HEK293 (cell line): Measurements from ENCODE around the gene VRK3.
A peak's percentile ranks its signal among the peaks of the same experiment; 100 is the strongest.

Source experiments
- GLIS1 ChIP-seq: fragments of 450-650 bp; formaldehyde crosslinking; IDR thresholded peaks from 2 replicates; pipeline ENCODE4 v1.5.1; 2016; ENCODE audit warnings: missing biosample characterization, missing genetic modification characterization
- HOXC10 ChIP-seq: sonication (generic); formaldehyde crosslinking; IDR thresholded peaks from 2 replicates; pipeline ENCODE4 v1.8.1; 2023; ENCODE audit warnings: mild to moderate bottlenecking, missing genetic modification reagents
- IKZF3 ChIP-seq: fragments of 450-650 bp; IDR thresholded peaks from 2 replicates; pipeline ENCODE4 v1.5.0; 2018; ENCODE audit warnings: missing biosample characterization, mild to moderate bottlenecking, missing genetic modification characterization, moderate library complexity
- KLF7 ChIP-seq: fragments of 450-650 bp; formaldehyde crosslinking; IDR thresholded peaks from 2 replicates; pipeline ENCODE4 v1.5.1; 2016; ENCODE audit warnings: missing biosample characterization, missing genetic modification characterization, borderline replicate concordance
- PRDM1 ChIP-seq: fragments of 450-650 bp; formaldehyde crosslinking; IDR thresholded peaks from 2 replicates; pipeline ENCODE4; 2016; ENCODE audit warnings: missing biosample characterization, missing genetic modification characterization
- SCRT1 ChIP-seq: fragments of 450-650 bp; formaldehyde crosslinking; IDR thresholded peaks from 2 replicates; pipeline ENCODE4 v1.5.1; 2016; ENCODE audit warnings: missing biosample characterization, missing genetic modification characterization, borderline replicate concordance
- SCRT2 ChIP-seq: fragments of 450-650 bp; formaldehyde crosslinking; IDR thresholded peaks from 2 replicates; pipeline ENCODE4 v1.5.1; 2016; ENCODE audit warnings: missing biosample characterization, missing genetic modification characterization
- TRIM28 ChIP-seq: IDR thresholded peaks from 2 replicates; pipeline ENCODE4 v1.6.1; 2011; ENCODE audit warnings: low read length, control low read depth, borderline replicate concordance
- YY2 ChIP-seq: fragments of 450-650 bp; formaldehyde crosslinking; IDR thresholded peaks from 2 replicates; pipeline ENCODE4 v1.5.1; 2016; ENCODE audit warnings: missing biosample characterization, missing genetic modification characterization
- ZBTB26 ChIP-seq: fragments of 450-650 bp; formaldehyde crosslinking; optimal IDR thresholded peaks from 2 replicates; pipeline ENCODE3; 2016; ENCODE audit warnings: missing biosample characterization, mild to moderate bottlenecking, missing genetic modification characterization
- ZEB2 ChIP-seq: fragments of 450-650 bp; formaldehyde crosslinking; IDR thresholded peaks from 2 replicates; pipeline ENCODE4 v1.5.1; 2016; ENCODE audit warnings: missing biosample characterization, missing genetic modification characterization
- ZIC2 ChIP-seq: fragments of 450-650 bp; formaldehyde crosslinking; IDR thresholded peaks from 2 replicates; pipeline ENCODE4 v1.5.1; 2016; ENCODE audit warnings: missing biosample characterization, missing genetic modification characterization
- ZNF10 ChIP-seq: fragments of 450-650 bp; formaldehyde crosslinking; IDR thresholded peaks from 2 replicates; pipeline ENCODE4 v1.5.1; 2017; ENCODE audit warnings: missing biosample characterization, missing genetic modification characterization
- ZNF138 ChIP-seq: fragments of 450-650 bp; formaldehyde crosslinking; IDR thresholded peaks from 2 replicates; pipeline ENCODE4 v1.5.1; 2016; ENCODE audit warnings: missing biosample characterization, missing genetic modification characterization, borderline replicate concordance
- ZNF140 ChIP-seq: fragments of 450-650 bp; formaldehyde crosslinking; IDR thresholded peaks from 2 replicates; pipeline ENCODE4 v1.5.1; 2016; ENCODE audit warnings: missing biosample characterization, missing genetic modification characterization
- ZNF155 ChIP-seq: fragments of 450-650 bp; formaldehyde crosslinking; IDR thresholded peaks from 2 replicates; pipeline ENCODE4 v1.5.1; 2016; ENCODE audit warnings: missing biosample characterization, missing genetic modification characterization
- ZNF19 ChIP-seq: fragments of 450-650 bp; formaldehyde crosslinking; IDR thresholded peaks from 2 replicates; pipeline ENCODE4; 2016; ENCODE audit warnings: missing biosample characterization, missing genetic modification characterization, low read depth
- ZNF223 ChIP-seq: fragments of 450-650 bp; formaldehyde crosslinking; IDR thresholded peaks from 2 replicates; pipeline ENCODE4 v1.5.1; 2016; ENCODE audit warnings: missing biosample characterization, missing genetic modification characterization
- ZNF549 ChIP-seq: fragments of 450-650 bp; IDR thresholded peaks from 2 replicates; pipeline ENCODE4 v1.5.1; 2018; ENCODE audit warnings: missing biosample characterization, missing genetic modification characterization, mild to moderate bottlenecking, inconsistent platforms, moderate library complexity
- ZNF596 ChIP-seq: fragments of 450-650 bp; IDR thresholded peaks from 2 replicates; pipeline ENCODE4 v1.5.0; 2018; ENCODE audit warnings: missing biosample characterization, mild to moderate bottlenecking, missing genetic modification characterization, moderate library complexity
- ZNF624 ChIP-seq: fragments of 450-650 bp; formaldehyde crosslinking; IDR thresholded peaks from 2 replicates; pipeline ENCODE4 v1.5.1; 2017; ENCODE audit warnings: missing biosample characterization, missing genetic modification characterization
- ZNF629 ChIP-seq: fragments of 450-650 bp; formaldehyde crosslinking; IDR thresholded peaks from 2 replicates; pipeline ENCODE4 v1.5.1; 2017; ENCODE audit warnings: missing biosample characterization, missing genetic modification characterization
- ZNF660 ChIP-seq: fragments of 450-650 bp; IDR thresholded peaks from 2 replicates; pipeline ENCODE4 v1.5.1; 2018; ENCODE audit warnings: missing biosample characterization, mild to moderate bottlenecking, missing genetic modification characterization
- ZNF670 ChIP-seq: fragments of 450-650 bp; formaldehyde crosslinking; IDR thresholded peaks from 2 replicates; pipeline ENCODE4 v1.5.1; 2016; ENCODE audit warnings: missing biosample characterization, missing genetic modification characterization, low read depth
- ZNF776 ChIP-seq: fragments of 450-650 bp; formaldehyde crosslinking; IDR thresholded peaks from 2 replicates; pipeline ENCODE4 v1.5.0; 2017; ENCODE audit warnings: missing biosample characterization, missing genetic modification characterization, borderline replicate concordance
- ZNF792 ChIP-seq: fragments of 450-650 bp; formaldehyde crosslinking; IDR thresholded peaks from 2 replicates; pipeline ENCODE4 v1.5.1; 2016; ENCODE audit warnings: missing biosample characterization, missing genetic modification characterization
- TF ChIP-seq, protein P1 (sequence below): fragments of 450-650 bp; formaldehyde crosslinking; IDR thresholded peaks from 2 replicates; pipeline ENCODE4 v1.5.1; 2016; ENCODE audit warnings: missing biosample characterization, missing genetic modification characterization, borderline replicate concordance
- TF ChIP-seq, protein P2 (sequence below): fragments of 450-650 bp; formaldehyde crosslinking; IDR thresholded peaks from 2 replicates; pipeline ENCODE4 v1.5.1; 2016; ENCODE audit warnings: missing biosample characterization, missing genetic modification characterization
- TF ChIP-seq, protein P3 (sequence below): fragments of 450-650 bp; formaldehyde crosslinking; IDR thresholded peaks from 2 replicates; pipeline ENCODE4 v1.5.1; 2016; ENCODE audit warnings: missing biosample characterization, missing genetic modification characterization
- TF ChIP-seq, protein P4 (sequence below): fragments of 450-650 bp; formaldehyde crosslinking; IDR thresholded peaks from 2 replicates; pipeline ENCODE4 v1.5.1; 2017; ENCODE audit warnings: missing biosample characterization, missing genetic modification characterization

The VRK3 gene

DNA sequence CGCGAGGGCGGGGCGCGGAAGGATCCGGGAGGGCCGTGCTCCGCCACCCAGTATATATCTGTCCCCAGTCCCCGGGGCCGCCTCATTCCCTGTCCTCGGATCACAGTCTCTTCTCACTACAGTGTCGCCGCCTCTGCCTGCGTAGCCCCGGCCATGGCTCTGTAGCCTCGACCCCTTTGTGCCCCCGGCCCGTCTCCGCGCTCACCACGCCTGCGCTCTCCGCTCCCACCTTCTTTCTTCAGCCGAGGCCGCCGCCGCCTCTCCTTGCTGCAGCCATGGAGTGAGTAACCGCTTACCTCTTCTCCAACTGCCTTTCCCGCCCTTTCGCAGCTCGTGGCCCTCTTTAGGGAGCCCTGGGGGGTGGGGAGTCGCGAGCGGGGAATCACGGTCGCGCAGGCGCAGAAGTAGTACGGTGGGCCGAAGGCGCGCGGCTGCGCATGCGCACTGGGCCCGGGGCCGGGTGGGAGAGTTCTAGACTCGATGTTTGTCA, 96.0 kb downstream of the VRK3 start, which contains the start of the genes ATF5 and NUP62 (continued):
- TF ChIP-seq SCRT1 = 0 out of 2 replicates have a peak, but pooled peaks have one; percentile 8
- peak; percentile 76 for TF ChIP-seq ZEB2 (tag by site-specific recombination)
- no peak for TF ChIP-seq PRDM1
- peak; percentile 77 for TF ChIP-seq ZBTB26 (tag by site-specific recombination)
- TF ChIP-seq, protein P1, sequence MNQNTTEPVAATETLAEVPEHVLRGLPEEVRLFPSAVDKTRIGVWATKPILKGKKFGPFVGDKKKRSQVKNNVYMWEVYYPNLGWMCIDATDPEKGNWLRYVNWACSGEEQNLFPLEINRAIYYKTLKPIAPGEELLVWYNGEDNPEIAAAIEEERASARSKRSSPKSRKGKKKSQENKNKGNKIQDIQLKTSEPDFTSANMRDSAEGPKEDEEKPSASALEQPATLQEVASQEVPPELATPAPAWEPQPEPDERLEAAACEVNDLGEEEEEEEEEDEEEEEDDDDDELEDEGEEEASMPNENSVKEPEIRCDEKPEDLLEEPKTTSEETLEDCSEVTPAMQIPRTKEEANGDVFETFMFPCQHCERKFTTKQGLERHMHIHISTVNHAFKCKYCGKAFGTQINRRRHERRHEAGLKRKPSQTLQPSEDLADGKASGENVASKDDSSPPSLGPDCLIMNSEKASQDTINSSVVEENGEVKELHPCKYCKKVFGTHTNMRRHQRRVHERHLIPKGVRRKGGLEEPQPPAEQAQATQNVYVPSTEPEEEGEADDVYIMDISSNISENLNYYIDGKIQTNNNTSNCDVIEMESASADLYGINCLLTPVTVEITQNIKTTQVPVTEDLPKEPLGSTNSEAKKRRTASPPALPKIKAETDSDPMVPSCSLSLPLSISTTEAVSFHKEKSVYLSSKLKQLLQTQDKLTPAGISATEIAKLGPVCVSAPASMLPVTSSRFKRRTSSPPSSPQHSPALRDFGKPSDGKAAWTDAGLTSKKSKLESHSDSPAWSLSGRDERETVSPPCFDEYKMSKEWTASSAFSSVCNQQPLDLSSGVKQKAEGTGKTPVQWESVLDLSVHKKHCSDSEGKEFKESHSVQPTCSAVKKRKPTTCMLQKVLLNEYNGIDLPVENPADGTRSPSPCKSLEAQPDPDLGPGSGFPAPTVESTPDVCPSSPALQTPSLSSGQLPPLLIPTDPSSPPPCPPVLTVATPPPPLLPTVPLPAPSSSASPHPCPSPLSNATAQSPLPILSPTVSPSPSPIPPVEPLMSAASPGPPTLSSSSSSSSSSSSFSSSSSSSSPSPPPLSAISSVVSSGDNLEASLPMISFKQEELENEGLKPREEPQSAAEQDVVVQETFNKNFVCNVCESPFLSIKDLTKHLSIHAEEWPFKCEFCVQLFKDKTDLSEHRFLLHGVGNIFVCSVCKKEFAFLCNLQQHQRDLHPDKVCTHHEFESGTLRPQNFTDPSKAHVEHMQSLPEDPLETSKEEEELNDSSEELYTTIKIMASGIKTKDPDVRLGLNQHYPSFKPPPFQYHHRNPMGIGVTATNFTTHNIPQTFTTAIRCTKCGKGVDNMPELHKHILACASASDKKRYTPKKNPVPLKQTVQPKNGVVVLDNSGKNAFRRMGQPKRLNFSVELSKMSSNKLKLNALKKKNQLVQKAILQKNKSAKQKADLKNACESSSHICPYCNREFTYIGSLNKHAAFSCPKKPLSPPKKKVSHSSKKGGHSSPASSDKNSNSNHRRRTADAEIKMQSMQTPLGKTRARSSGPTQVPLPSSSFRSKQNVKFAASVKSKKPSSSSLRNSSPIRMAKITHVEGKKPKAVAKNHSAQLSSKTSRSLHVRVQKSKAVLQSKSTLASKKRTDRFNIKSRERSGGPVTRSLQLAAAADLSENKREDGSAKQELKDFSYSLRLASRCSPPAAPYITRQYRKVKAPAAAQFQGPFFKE = no peak
- no peak for TF ChIP-seq IKZF3 (tag by site-specific recombination)
- TF ChIP-seq ZNF629 = 0 out of 2 replicates have a peak, but pooled peaks have one; percentile 8
- no peak; the same call in 1 of the 2 replicates for TF ChIP-seq TRIM28
- TF ChIP-seq SCRT2 = no peak
- TF ChIP-seq, protein P2, sequence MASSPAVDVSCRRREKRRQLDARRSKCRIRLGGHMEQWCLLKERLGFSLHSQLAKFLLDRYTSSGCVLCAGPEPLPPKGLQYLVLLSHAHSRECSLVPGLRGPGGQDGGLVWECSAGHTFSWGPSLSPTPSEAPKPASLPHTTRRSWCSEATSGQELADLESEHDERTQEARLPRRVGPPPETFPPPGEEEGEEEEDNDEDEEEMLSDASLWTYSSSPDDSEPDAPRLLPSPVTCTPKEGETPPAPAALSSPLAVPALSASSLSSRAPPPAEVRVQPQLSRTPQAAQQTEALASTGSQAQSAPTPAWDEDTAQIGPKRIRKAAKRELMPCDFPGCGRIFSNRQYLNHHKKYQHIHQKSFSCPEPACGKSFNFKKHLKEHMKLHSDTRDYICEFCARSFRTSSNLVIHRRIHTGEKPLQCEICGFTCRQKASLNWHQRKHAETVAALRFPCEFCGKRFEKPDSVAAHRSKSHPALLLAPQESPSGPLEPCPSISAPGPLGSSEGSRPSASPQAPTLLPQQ (tag by site-specific recombination) = peak; percentile 96
- peak; percentile 92; the same call in 1 of the 2 replicates for TF ChIP-seq KLF7 (tag by site-specific recombination)
- TF ChIP-seq HOXC10 (CRISPR knock-in tag) = peak; percentile 66; the same call in 1 of the 2 replicates
- TF ChIP-seq, protein P3, sequence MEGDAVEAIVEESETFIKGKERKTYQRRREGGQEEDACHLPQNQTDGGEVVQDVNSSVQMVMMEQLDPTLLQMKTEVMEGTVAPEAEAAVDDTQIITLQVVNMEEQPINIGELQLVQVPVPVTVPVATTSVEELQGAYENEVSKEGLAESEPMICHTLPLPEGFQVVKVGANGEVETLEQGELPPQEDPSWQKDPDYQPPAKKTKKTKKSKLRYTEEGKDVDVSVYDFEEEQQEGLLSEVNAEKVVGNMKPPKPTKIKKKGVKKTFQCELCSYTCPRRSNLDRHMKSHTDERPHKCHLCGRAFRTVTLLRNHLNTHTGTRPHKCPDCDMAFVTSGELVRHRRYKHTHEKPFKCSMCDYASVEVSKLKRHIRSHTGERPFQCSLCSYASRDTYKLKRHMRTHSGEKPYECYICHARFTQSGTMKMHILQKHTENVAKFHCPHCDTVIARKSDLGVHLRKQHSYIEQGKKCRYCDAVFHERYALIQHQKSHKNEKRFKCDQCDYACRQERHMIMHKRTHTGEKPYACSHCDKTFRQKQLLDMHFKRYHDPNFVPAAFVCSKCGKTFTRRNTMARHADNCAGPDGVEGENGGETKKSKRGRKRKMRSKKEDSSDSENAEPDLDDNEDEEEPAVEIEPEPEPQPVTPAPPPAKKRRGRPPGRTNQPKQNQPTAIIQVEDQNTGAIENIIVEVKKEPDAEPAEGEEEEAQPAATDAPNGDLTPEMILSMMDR = 0 out of 2 replicates have a peak, but pooled peaks have one; percentile 13
- no peak for TF ChIP-seq ZNF155 (tag by site-specific recombination)
- TF ChIP-seq ZNF670 (tag by site-specific recombination) = no peak
- no peak for TF ChIP-seq ZNF776
- no peak for TF ChIP-seq ZNF10 (tag by site-specific recombination)
- peak; percentile 92 for TF ChIP-seq ZNF660 (tag by site-specific recombination)
- TF ChIP-seq, protein P4, sequence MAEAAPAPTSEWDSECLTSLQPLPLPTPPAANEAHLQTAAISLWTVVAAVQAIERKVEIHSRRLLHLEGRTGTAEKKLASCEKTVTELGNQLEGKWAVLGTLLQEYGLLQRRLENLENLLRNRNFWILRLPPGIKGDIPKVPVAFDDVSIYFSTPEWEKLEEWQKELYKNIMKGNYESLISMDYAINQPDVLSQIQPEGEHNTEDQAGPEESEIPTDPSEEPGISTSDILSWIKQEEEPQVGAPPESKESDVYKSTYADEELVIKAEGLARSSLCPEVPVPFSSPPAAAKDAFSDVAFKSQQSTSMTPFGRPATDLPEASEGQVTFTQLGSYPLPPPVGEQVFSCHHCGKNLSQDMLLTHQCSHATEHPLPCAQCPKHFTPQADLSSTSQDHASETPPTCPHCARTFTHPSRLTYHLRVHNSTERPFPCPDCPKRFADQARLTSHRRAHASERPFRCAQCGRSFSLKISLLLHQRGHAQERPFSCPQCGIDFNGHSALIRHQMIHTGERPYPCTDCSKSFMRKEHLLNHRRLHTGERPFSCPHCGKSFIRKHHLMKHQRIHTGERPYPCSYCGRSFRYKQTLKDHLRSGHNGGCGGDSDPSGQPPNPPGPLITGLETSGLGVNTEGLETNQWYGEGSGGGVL (tag by site-specific recombination) = peak; percentile 43; the same call in 1 of the 2 replicates
- no peak for TF ChIP-seq ZNF138
- no peak for TF ChIP-seq ZNF549
- TF ChIP-seq ZIC2 (tag by site-specific recombination) = no peak
- TF ChIP-seq ZNF140 (tag by site-specific recombination) = no peak
- TF ChIP-seq ZNF792 = no peak
- no peak for TF ChIP-seq ZNF223 (tag by site-specific recombination)
- peak; percentile 97 for TF ChIP-seq GLIS1 (tag by site-specific recombination)
- no peak for TF ChIP-seq ZNF19
- TF ChIP-seq ZNF624 (tag by site-specific recombination) = no peak; the same call in 1 of the 2 replicates
- no peak for TF ChIP-seq ZNF596 (tag by site-specific recombination)
- TF ChIP-seq YY2 (tag by site-specific recombination) = peak; percentile 83
